Liver (tissue), 3 donors: Measurements from ENCODE around the gene GART.

Source experiments
- ATF3 ChIP-seq: IDR thresholded peaks from 2 replicates; pipeline ENCODE4 v1.6.1; 2016; ENCODE audit warnings: antibody characterized with exemption
- EGR1 ChIP-seq, 2 donors: IDR thresholded peaks; 2 replicates each; pipeline ENCODE4 v1.6.1; 2016 to 2018; ENCODE audit warnings: antibody characterized with exemption in 2 of 2, low read depth in 2 of 2
- GABPA ChIP-seq, 2 donors: IDR thresholded peaks in 1 of 2; conservative IDR thresholded peaks in 1 of 2; 2 replicates each; pipeline ENCODE4 v1.6.1; 2016; ENCODE audit warnings: antibody characterized with exemption in 2 of 2, mild to moderate bottlenecking in 1 of 2, moderate library complexity in 1 of 2
- HNF4A ChIP-seq, 2 donors: conservative IDR thresholded peaks; 2 replicates each; pipeline ENCODE4 v1.6.1; 2016; ENCODE audit warnings: antibody characterized with exemption in 2 of 2, mild to moderate bottlenecking in 2 of 2
- RAD21 ChIP-seq, 2 donors: IDR thresholded peaks; 2 replicates each; pipeline ENCODE4 v1.6.1; 2016; ENCODE audit warnings: antibody characterized with exemption in 2 of 2, mild to moderate bottlenecking in 2 of 2
- REST ChIP-seq: IDR thresholded peaks from 2 replicates; pipeline ENCODE4 v1.6.1; 2016; ENCODE audit warnings: antibody characterized with exemption, mild to moderate bottlenecking
- TAF1 ChIP-seq: conservative IDR thresholded peaks from 2 replicates; pipeline ENCODE4 v1.6.1; 2016; ENCODE audit warnings: antibody characterized with exemption, mild to moderate bottlenecking
- TF ChIP-seq, protein P1 (sequence below): fragments of 150-350 bp; IDR thresholded peaks from 2 replicates; pipeline ENCODE4 v1.5.1; 2017; ENCODE audit warnings: improper control_type of control experiment, low read depth, low read length; ENCODE audit not compliant: missing input control
- TF ChIP-seq, protein P2 (sequence below): IDR thresholded peaks from 2 replicates; pipeline ENCODE4 v1.6.1; 2016; ENCODE audit warnings: antibody characterized with exemption
- donor health status: healthy.
- donor health status: healthy.

GRCh38 chr21:33491373-33492102 lies 50.4 kb downstream of the GART start, which contains the start of gene DNAJC28:
- TF ChIP-seq TAF1 (no peak), RAD21 (IDR thresholded peaks at IDR 0.05) (peak in 1 of 2 donors; percentile 19), EGR1 (IDR thresholded peaks at IDR 0.05; ENCODE audit: low read depth in 2 of 2) (peak in 1 of 2 donors; percentile 8), HNF4A (conservative IDR thresholded peaks at IDR 0.05) (peak in 1 of 2 donors; percentile 3), REST (no peak), ATF3 (no peak), GABPA (IDR thresholded peaks at IDR 0.05 in 1 of 2, conservative IDR thresholded peaks at IDR 0.05 in 1 of 2) (no peak)
- TF ChIP-seq, protein P1, sequence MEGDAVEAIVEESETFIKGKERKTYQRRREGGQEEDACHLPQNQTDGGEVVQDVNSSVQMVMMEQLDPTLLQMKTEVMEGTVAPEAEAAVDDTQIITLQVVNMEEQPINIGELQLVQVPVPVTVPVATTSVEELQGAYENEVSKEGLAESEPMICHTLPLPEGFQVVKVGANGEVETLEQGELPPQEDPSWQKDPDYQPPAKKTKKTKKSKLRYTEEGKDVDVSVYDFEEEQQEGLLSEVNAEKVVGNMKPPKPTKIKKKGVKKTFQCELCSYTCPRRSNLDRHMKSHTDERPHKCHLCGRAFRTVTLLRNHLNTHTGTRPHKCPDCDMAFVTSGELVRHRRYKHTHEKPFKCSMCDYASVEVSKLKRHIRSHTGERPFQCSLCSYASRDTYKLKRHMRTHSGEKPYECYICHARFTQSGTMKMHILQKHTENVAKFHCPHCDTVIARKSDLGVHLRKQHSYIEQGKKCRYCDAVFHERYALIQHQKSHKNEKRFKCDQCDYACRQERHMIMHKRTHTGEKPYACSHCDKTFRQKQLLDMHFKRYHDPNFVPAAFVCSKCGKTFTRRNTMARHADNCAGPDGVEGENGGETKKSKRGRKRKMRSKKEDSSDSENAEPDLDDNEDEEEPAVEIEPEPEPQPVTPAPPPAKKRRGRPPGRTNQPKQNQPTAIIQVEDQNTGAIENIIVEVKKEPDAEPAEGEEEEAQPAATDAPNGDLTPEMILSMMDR = no peak
- TF ChIP-seq, protein P2, sequence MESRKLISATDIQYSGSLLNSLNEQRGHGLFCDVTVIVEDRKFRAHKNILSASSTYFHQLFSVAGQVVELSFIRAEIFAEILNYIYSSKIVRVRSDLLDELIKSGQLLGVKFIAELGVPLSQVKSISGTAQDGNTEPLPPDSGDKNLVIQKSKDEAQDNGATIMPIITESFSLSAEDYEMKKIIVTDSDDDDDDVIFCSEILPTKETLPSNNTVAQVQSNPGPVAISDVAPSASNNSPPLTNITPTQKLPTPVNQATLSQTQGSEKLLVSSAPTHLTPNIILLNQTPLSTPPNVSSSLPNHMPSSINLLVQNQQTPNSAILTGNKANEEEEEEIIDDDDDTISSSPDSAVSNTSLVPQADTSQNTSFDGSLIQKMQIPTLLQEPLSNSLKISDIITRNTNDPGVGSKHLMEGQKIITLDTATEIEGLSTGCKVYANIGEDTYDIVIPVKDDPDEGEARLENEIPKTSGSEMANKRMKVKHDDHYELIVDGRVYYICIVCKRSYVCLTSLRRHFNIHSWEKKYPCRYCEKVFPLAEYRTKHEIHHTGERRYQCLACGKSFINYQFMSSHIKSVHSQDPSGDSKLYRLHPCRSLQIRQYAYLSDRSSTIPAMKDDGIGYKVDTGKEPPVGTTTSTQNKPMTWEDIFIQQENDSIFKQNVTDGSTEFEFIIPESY = peak; percentile 24
